ENCODE data around the gene RYR2.

The RYR2 gene

DNA sequence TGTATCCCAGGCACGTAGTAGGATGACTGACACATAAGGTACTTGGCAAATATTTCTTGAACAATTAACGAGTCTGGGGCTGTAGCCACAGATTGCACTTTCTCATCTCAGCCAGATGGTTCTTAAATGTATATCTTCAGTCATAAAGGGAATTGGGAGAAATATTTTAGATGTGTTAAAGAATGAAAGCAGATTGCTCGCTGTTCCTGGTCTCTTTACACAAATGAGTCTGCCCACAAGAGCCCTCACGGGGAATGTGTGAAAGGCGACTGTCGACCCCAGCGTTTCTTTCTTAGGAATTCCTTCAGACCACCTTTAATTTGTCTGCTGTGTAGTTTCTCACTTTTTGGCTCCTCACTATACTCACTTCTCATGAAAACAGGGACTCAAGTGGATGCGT, 38.5 kb upstream of the RYR2 start:
- Histone ChIP-seq H3K9me2 (ENCODE audit: low read depth, low read length) (no peaks in the 10 kb centered on the region), H3K4me3 (ENCODE audit: low read depth, low read length, poor library complexity, severe bottlenecking) (no peak overlapping the region), H3K36me3 (ENCODE audit: insufficient read depth, low read length) (no peaks in the 10 kb centered on the region), H3K9ac (ENCODE audit: low read length) (no peak overlapping the region), H3K79me2 (ENCODE audit: insufficient read depth, low read length) (no peaks in the 10 kb centered on the region), H3K9me3 (ENCODE audit: low read length) (no peaks in the 10 kb centered on the region), H3K4me1 (ENCODE audit: insufficient read depth, low read length, severe bottlenecking) (no peaks in the 10 kb centered on the region), H3K27me3 (ENCODE audit: insufficient read depth, low read length) (peaks cover 3% of the 10 kb centered on the region; the same call in 1 of the 2 replicates), H3K4me2 (ENCODE audit: low read length) (no peak overlapping the region), H2AFZ (ENCODE audit: low read length) (no peak overlapping the region), H4K20me1 (ENCODE audit: insufficient read depth, low read length) (no peaks in the 10 kb centered on the region), H3F3A (ENCODE audit: insufficient read depth, low read length) (no peaks in the 10 kb centered on the region), H3K27ac (ENCODE audit: low read depth, low read length, poor library complexity, severe bottlenecking) (no peak overlapping the region)
- TF ChIP-seq EZH2 (IDR thresholded peaks at IDR 0.05; ENCODE audit: borderline replicate concordance, low read length), result no peak
- TF ChIP-seq, protein P1, sequence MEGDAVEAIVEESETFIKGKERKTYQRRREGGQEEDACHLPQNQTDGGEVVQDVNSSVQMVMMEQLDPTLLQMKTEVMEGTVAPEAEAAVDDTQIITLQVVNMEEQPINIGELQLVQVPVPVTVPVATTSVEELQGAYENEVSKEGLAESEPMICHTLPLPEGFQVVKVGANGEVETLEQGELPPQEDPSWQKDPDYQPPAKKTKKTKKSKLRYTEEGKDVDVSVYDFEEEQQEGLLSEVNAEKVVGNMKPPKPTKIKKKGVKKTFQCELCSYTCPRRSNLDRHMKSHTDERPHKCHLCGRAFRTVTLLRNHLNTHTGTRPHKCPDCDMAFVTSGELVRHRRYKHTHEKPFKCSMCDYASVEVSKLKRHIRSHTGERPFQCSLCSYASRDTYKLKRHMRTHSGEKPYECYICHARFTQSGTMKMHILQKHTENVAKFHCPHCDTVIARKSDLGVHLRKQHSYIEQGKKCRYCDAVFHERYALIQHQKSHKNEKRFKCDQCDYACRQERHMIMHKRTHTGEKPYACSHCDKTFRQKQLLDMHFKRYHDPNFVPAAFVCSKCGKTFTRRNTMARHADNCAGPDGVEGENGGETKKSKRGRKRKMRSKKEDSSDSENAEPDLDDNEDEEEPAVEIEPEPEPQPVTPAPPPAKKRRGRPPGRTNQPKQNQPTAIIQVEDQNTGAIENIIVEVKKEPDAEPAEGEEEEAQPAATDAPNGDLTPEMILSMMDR (IDR thresholded peaks at IDR 0.05; ENCODE audit: low read length), result no peak

DNA sequence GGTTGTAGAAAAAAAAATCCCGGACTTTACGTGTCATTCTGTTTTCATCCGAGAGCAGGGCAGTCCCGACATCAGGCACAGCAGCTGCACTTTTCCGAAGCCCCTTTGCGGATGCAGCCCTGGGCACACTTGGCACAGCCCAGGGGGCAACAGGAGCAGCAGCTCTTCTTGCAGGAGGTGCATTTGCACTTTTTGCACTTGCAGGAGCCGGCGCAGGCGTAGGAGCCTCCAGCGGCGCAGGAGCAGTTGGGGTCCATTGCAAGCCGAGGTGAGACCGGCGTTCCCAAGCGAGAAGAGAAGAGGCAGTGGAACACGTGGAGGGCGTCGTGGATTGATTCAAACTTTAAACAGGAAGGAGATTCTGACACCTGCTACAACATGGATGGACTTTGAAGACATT, 37.9 kb upstream of the RYR2 start, which contains the start of gene MT1HL1:
Gene MT1HL1, minus strand, starts transcription at position 326 of the 400 bp plus-strand sequence. Its CDS starts 69 bp downstream, at position 257.
- H3K9me2 ChIP-seq (ENCODE audit: low read depth, low read length), result no peaks in the 10 kb centered on the region
- no peak within 1 kb of the TSS for H2AFZ ChIP-seq (ENCODE audit: low read length)
- TF ChIP-seq, protein P1 (IDR thresholded peaks at IDR 0.05; ENCODE audit: low read length), result no peak
- TF ChIP-seq EZH2 (IDR thresholded peaks at IDR 0.05; ENCODE audit: borderline replicate concordance, low read length), result no peak
- no peaks in the 10 kb centered on the region for H4K20me1 ChIP-seq (ENCODE audit: insufficient read depth, low read length)
- no peaks in the 10 kb centered on the region for H3K36me3 ChIP-seq (ENCODE audit: insufficient read depth, low read length)
- no peak within 1 kb of the TSS for H3K9ac ChIP-seq (ENCODE audit: low read length)
- no peak within 1 kb of the TSS for H3K4me3 ChIP-seq (ENCODE audit: low read depth, low read length, poor library complexity, severe bottlenecking)
- H3K4me2 ChIP-seq (ENCODE audit: low read length), result no peak within 1 kb of the TSS
- peaks cover 3% of the 10 kb centered on the region; the same call in 1 of the 2 replicates for H3K27me3 ChIP-seq (ENCODE audit: insufficient read depth, low read length)
- H3K79me2 ChIP-seq (ENCODE audit: insufficient read depth, low read length), result no peaks in the 10 kb centered on the region
- no peak within 1 kb of the TSS for H3K27ac ChIP-seq (ENCODE audit: low read depth, low read length, poor library complexity, severe bottlenecking)
- no peaks in the 10 kb centered on the region for H3K9me3 ChIP-seq (ENCODE audit: low read length)
- H3F3A ChIP-seq (ENCODE audit: insufficient read depth, low read length), result no peaks in the 10 kb centered on the region
- H3K4me1 ChIP-seq (ENCODE audit: insufficient read depth, low read length, severe bottlenecking), result no peaks in the 10 kb centered on the region

DNA sequence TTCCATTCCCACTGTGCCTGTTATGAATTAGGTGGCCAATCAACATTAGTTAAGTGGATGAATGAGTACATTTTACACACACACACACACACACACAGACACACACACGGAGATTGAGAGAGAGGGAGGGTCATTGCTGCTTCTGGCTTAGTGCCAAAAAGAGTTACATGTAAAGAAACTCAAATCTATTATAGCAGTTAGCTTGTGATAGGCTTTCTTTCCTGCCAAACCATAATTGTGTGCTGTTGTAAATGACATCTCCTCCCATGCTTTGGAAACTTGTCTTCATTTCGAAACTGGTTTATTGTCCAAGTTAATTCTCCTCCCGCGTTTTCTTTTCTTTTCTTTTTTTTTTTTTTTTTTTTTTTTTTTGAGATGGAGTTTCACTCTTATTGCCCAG, 36.3 kb upstream of the RYR2 start:
- TF ChIP-seq, protein P1 (IDR thresholded peaks at IDR 0.05; ENCODE audit: low read length), result no peak
- no peak for TF ChIP-seq EZH2 (IDR thresholded peaks at IDR 0.05; ENCODE audit: borderline replicate concordance, low read length)
- Histone ChIP-seq H3F3A (ENCODE audit: insufficient read depth, low read length) (no peaks in the 10 kb centered on the region), H4K20me1 (ENCODE audit: insufficient read depth, low read length) (no peaks in the 10 kb centered on the region), H3K9me3 (ENCODE audit: low read length) (no peaks in the 10 kb centered on the region), H3K4me1 (ENCODE audit: insufficient read depth, low read length, severe bottlenecking) (no peaks in the 10 kb centered on the region), H3K4me2 (ENCODE audit: low read length) (no peak overlapping the region), H3K27ac (ENCODE audit: low read depth, low read length, poor library complexity, severe bottlenecking) (no peak overlapping the region), H3K36me3 (ENCODE audit: insufficient read depth, low read length) (no peaks in the 10 kb centered on the region), H3K27me3 (ENCODE audit: insufficient read depth, low read length) (peaks cover 3% of the 10 kb centered on the region; the same call in 1 of the 2 replicates), H3K9ac (ENCODE audit: low read length) (no peak overlapping the region), H3K9me2 (ENCODE audit: low read depth, low read length) (no peaks in the 10 kb centered on the region), H2AFZ (ENCODE audit: low read length) (no peak overlapping the region), H3K79me2 (ENCODE audit: insufficient read depth, low read length) (no peaks in the 10 kb centered on the region), H3K4me3 (ENCODE audit: low read depth, low read length, poor library complexity, severe bottlenecking) (no peak overlapping the region)
